Endothelial cell (in vitro differentiated cells): Measurements from ENCODE around the gene CAVIN3. TPM values are rescaled to one million over a fixed set of nuclear protein-coding genes. Genes with fewer than 3 reads are reported as not detected.

Experiments
- DNase-seq: peaks from one replicate; pipeline ENCODE4 v3.0.0; 2021; ENCODE audit warnings: low spot score
- H3K27ac Mint-ChIP-seq: one replicate; pipeline ENCODE4 v1.8.0; 2021; ENCODE audit warnings: mixed read lengths, inconsistent platforms; ENCODE audit not compliant: unreplicated experiment
- H3K27me3 Mint-ChIP-seq: one replicate; pipeline ENCODE4 v1.8.0; 2021; ENCODE audit warnings: mild to moderate bottlenecking, moderate library complexity, mixed read lengths, inconsistent platforms; ENCODE audit not compliant: unreplicated experiment
- H3K36me3 Mint-ChIP-seq: one replicate; pipeline ENCODE4 v1.8.0; 2021; ENCODE audit warnings: mild to moderate bottlenecking, low read depth, mixed read lengths, inconsistent platforms; ENCODE audit not compliant: unreplicated experiment
- H3K4me1 Mint-ChIP-seq: one replicate; pipeline ENCODE4 v1.8.0; 2021; ENCODE audit warnings: mild to moderate bottlenecking, mixed read lengths, inconsistent platforms; ENCODE audit not compliant: unreplicated experiment
- H3K4me3 Mint-ChIP-seq: one replicate; pipeline ENCODE4 v1.8.0; 2021; ENCODE audit warnings: mild to moderate bottlenecking, mixed read lengths, inconsistent platforms; ENCODE audit not compliant: unreplicated experiment
- H3K9me3 Mint-ChIP-seq: one replicate; pipeline ENCODE4 v1.8.0; 2021; ENCODE audit warnings: mixed read lengths, inconsistent platforms; ENCODE audit not compliant: unreplicated experiment
- total RNA-seq: library from RNA; stranded (reverse); fragmentation: NEBNext Ultra II Directional; extraction: Animal tissue kit (Norgen Biotek cat#: 25700); gene quantifications from one replicate; pipeline ENCODE4 v1.2.1, GENCODE V29; 2021; ENCODE audit not compliant: unreplicated experiment
- TF ChIP-seq, protein P1 (sequence below): fragments of 200-600 bp; sonication (generic); IDR thresholded peaks from one replicate; pipeline ENCODE4 v1.5.0; 2021; ENCODE audit warnings: antibody characterized with exemption; ENCODE audit not compliant: unreplicated experiment

Gene CAVIN3
- total RNA-seq, 1 donor from 2014 or later, result 91.0 TPM

DNA sequence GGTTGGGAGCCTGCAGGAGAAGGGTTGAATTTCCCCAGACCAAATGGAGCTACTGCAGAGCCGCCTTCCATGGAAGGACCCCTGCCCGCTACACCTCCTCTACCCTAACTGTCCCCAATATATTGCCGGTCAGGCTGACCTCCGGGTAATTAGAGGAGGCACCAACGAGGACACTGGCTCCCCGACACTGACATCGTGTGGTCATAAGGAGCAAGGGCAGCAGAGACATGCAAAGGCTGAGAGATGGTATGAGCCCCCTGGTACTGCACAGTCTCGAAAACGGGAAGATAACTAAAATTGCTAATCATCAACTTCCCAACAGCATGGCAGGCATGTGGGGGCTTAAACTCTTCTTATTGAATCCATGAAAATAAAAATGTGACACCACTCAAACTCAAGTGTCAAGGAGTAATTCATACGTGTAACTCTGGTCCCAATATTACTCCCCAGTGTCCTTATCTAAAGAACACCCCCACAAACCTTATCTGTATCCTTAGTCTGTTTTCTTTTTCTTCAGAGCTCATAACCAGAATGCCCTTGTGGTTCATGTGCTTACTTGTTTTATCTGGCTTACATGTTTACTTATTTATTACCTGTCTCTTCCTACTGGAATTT is 4.4 kb downstream of the CAVIN3 start:
- Mint-ChIP-seq H3K4me3 (no peak overlapping the region), H3K4me1 (peaks cover 24% of the 10 kb centered on the region)

DNA sequence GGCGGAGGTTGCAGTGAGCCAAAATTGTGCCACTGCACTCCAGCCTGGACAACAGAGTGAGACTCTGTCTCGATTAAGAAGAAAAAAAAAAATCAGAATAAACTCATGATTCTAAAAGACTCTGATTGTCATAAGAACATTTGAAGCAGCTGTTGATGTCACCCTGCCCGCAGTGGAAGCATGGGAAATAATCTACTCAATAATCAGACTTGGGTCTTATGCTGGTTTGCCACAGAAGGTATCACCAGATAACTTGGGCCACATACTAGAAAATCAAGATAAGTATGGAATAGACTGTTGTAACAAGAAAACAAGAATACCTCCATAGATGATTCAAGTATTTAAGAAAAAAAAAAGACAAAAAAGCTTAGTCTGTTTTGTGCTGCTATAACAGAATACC is 8.2 kb downstream of the CAVIN3 start:
- no peak for DNase-seq
- H3K4me3 Mint-ChIP-seq, result no peak overlapping the region
- no peaks in the 10 kb centered on the region for H3K9me3 Mint-ChIP-seq
- H3K27ac Mint-ChIP-seq, result no peak overlapping the region
- no peaks in the 10 kb centered on the region for H3K36me3 Mint-ChIP-seq
- H3K4me1 Mint-ChIP-seq, result peaks cover 6% of the 10 kb centered on the region
- no peaks in the 10 kb centered on the region for H3K27me3 Mint-ChIP-seq
- TF ChIP-seq, protein P1, sequence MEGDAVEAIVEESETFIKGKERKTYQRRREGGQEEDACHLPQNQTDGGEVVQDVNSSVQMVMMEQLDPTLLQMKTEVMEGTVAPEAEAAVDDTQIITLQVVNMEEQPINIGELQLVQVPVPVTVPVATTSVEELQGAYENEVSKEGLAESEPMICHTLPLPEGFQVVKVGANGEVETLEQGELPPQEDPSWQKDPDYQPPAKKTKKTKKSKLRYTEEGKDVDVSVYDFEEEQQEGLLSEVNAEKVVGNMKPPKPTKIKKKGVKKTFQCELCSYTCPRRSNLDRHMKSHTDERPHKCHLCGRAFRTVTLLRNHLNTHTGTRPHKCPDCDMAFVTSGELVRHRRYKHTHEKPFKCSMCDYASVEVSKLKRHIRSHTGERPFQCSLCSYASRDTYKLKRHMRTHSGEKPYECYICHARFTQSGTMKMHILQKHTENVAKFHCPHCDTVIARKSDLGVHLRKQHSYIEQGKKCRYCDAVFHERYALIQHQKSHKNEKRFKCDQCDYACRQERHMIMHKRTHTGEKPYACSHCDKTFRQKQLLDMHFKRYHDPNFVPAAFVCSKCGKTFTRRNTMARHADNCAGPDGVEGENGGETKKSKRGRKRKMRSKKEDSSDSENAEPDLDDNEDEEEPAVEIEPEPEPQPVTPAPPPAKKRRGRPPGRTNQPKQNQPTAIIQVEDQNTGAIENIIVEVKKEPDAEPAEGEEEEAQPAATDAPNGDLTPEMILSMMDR, result no peak

More for the DNA sequence above, 4.4 kb downstream of the CAVIN3 start:
- Mint-ChIP-seq H3K36me3 (peaks cover 5% of the 10 kb centered on the region), H3K9me3 (no peaks in the 10 kb centered on the region), H3K27ac (no peak overlapping the region), H3K27me3 (peaks cover 8% of the 10 kb centered on the region)
- TF ChIP-seq, protein P1, result peak; percentile 57
- DNase-seq, result peak; percentile 52

DNA sequence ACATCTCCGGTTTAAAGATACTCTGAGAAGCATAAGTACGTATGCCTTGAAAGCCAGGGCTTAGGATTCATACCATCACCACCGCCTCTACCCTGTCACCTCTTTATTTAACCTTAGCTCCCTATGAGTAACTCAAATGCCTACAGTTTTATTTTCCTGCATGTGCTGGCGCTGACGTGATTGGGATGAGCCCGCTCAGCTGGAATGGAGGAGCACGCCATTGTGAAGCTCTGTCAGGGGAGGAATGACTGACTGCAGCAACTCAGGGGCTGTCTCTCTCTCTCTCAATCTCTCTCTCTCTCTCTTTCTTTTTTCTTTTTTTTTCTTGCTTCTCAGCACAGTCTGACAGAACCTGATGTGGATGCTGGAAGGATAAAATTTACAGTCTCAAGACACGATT is 12.4 kb downstream of the CAVIN3 start:
- Mint-ChIP-seq H3K27me3 (peaks cover 1% of the 10 kb centered on the region), H3K27ac (no peak overlapping the region), H3K9me3 (no peaks in the 10 kb centered on the region), H3K4me3 (no peak overlapping the region), H3K4me1 (no peaks in the 10 kb centered on the region), H3K36me3 (no peaks in the 10 kb centered on the region)
- DNase-seq, result no peak
- TF ChIP-seq, protein P1, result no peak

DNA sequence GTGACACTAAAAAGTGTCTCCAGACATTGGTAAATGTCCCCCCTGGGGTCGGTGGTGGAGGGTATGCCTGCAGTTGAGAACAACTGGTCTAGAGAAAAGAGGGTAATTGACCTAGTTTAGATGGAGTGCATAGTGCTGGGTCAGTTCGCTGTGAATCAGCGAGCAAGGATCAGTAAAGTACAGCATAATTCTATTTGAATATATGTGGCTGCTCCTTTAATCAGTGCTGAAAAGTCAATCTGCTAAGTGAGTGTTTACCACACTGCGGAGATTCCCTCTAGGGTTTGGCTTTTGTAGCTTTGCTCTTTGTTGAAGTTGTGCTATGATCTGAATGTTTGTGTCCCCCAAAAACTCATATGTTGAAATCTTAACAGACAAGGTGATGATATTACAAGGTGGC is 15.0 kb downstream of the CAVIN3 start:
- no peaks in the 10 kb centered on the region for H3K4me1 Mint-ChIP-seq
- TF ChIP-seq, protein P1, result no peak
- no peak overlapping the region for H3K4me3 Mint-ChIP-seq
- DNase-seq, result no peak
- peaks cover 1% of the 10 kb centered on the region for H3K27me3 Mint-ChIP-seq
- no peak overlapping the region for H3K27ac Mint-ChIP-seq
- H3K9me3 Mint-ChIP-seq, result no peaks in the 10 kb centered on the region
- H3K36me3 Mint-ChIP-seq, result no peaks in the 10 kb centered on the region

DNA sequence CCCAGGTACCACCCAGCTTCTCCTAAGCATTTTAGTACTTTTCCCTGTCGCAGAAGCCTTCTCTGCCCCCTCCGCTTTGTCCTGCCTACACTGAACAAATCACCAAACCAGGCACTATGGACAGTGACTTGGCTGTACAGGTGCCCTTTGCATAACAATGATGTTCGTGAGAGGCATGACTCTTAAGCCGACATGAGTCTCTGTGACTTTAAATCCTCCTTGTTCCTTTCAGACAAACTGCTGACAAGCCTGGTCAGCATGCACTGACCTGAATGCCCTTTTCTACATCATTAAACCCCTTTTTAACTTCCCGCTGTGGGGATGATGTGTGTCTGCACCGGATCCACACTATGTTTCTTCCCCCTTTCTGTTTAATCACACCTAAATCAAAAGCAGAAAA is 16.6 kb downstream of the CAVIN3 start:
- Mint-ChIP-seq H3K27me3 (peaks cover 1% of the 10 kb centered on the region), H3K27ac (no peak overlapping the region)

More for the DNA sequence above, 16.6 kb downstream of the CAVIN3 start:
- TF ChIP-seq, protein P1, result no peak
- no peak overlapping the region for H3K4me3 Mint-ChIP-seq
- no peaks in the 10 kb centered on the region for H3K4me1 Mint-ChIP-seq
- no peaks in the 10 kb centered on the region for H3K36me3 Mint-ChIP-seq
- H3K9me3 Mint-ChIP-seq, result no peaks in the 10 kb centered on the region
- DNase-seq, result no peak
